HEK293 (cell line): ENCODE results near the gene SVIL.

ENCODE experiments used
- CTCF ChIA-PET: fragments of 350-600 bp; formaldehyde crosslinking; extraction: SDS; loops from one replicate; lab custom pipeline; 2021; ENCODE audit warnings: antibody characterized with exemption; lab: Yijun Ruan, JAX
- POLR2A ChIA-PET: fragments of 300-600 bp; formaldehyde crosslinking; extraction: SDS; loops from one replicate; lab custom pipeline; 2020; ENCODE audit warnings: antibody characterized with exemption, inconsistent platforms; lab: Yijun Ruan, JAX
- H3K27ac ChIP-seq: fragments of 200-500 bp; sonication (Bioruptor generic); 2 replicates; pipeline ENCODE4 v1.5.1; 2014; ENCODE audit warnings: low read depth, low read length, control low read depth, inconsistent platforms; ENCODE audit errors: extremely low read depth
- H3K36me3 ChIP-seq, 2 experiments: fragments of 200-500 bp in 1 of 2; sonication (Bioruptor generic) in 1 of 2; 1 replicate in 1 of 2; 2 replicates in 1 of 2; pipeline ENCODE4 v1.5.1; 2014 to 2017; ENCODE audit warnings: inconsistent platforms in 2 of 2, low read length in 2 of 2; ENCODE audit not compliant: control insufficient read depth in 2 of 2, insufficient read depth in 1 of 2
- H3K4me1 ChIP-seq: fragments of 200-500 bp; sonication (Bioruptor generic); 2 replicates; pipeline ENCODE4 v1.5.1; 2014; ENCODE audit warnings: mild to moderate bottlenecking, low read length, inconsistent platforms; ENCODE audit not compliant: control insufficient read depth, insufficient read depth
- H3K4me3 ChIP-seq: 2 replicates; pipeline ENCODE4 v1.5.1; 2011; ENCODE audit warnings: low read depth, mild to moderate bottlenecking, control low read depth, low read length, moderate library complexity
- H3K9me3 ChIP-seq: fragments of 200-500 bp; sonication (Bioruptor generic); 2 replicates; pipeline ENCODE4 v1.5.1; 2014; ENCODE audit warnings: low read depth, low read length, inconsistent platforms; ENCODE audit not compliant: control insufficient read depth, insufficient read depth
- ATF2 ChIP-seq: fragments of 450-650 bp; formaldehyde crosslinking; IDR thresholded peaks from 2 replicates; pipeline ENCODE4 v1.5.1; 2016; ENCODE audit warnings: missing biosample characterization, missing genetic modification characterization, low read depth
- CTCF ChIP-seq: fragments of 450-650 bp; formaldehyde crosslinking; IDR thresholded peaks from 2 replicates; pipeline ENCODE4 v1.5.1; 2016; ENCODE audit warnings: missing biosample characterization, missing genetic modification characterization
- HIC1 ChIP-seq: fragments of 450-650 bp; formaldehyde crosslinking; IDR thresholded peaks from 2 replicates; pipeline ENCODE4 v1.5.1; 2016; ENCODE audit warnings: missing biosample characterization, missing genetic modification characterization
- HOXA7 ChIP-seq: sonication (generic); formaldehyde crosslinking; IDR thresholded peaks from 2 replicates; pipeline ENCODE4 v1.8.1; 2022; ENCODE audit warnings: missing genetic modification reagents, borderline replicate concordance
- KLF8 ChIP-seq: fragments of 450-650 bp; formaldehyde crosslinking; IDR thresholded peaks from 2 replicates; pipeline ENCODE4 v1.5.1; 2016; ENCODE audit warnings: missing biosample characterization, missing genetic modification characterization
- SALL2 ChIP-seq: fragments of 450-650 bp; formaldehyde crosslinking; IDR thresholded peaks from 2 replicates; pipeline ENCODE4 v1.5.0; 2017; ENCODE audit warnings: missing biosample characterization, mild to moderate bottlenecking, missing genetic modification characterization, borderline replicate concordance
- TRIM28 ChIP-seq: IDR thresholded peaks from 2 replicates; pipeline ENCODE4 v1.6.1; 2011; ENCODE audit warnings: low read length, control low read depth, borderline replicate concordance
- ZBTB20 ChIP-seq: fragments of 450-650 bp; formaldehyde crosslinking; IDR thresholded peaks from 2 replicates; pipeline ENCODE4 v1.5.1; 2016; ENCODE audit warnings: missing biosample characterization, missing genetic modification characterization
- ZBTB8A ChIP-seq: fragments of 450-650 bp; formaldehyde crosslinking; IDR thresholded peaks from 2 replicates; pipeline ENCODE4 v1.5.1; 2016; ENCODE audit warnings: missing biosample characterization, missing genetic modification characterization
- ZEB2 ChIP-seq: fragments of 450-650 bp; formaldehyde crosslinking; IDR thresholded peaks from 2 replicates; pipeline ENCODE4 v1.5.1; 2016; ENCODE audit warnings: missing biosample characterization, missing genetic modification characterization
- ZNF114 ChIP-seq: fragments of 450-650 bp; formaldehyde crosslinking; IDR thresholded peaks from 2 replicates; pipeline ENCODE4 v1.5.0; 2017; ENCODE audit warnings: missing biosample characterization, missing genetic modification characterization
- ZNF2 ChIP-seq: fragments of 450-650 bp; formaldehyde crosslinking; IDR thresholded peaks from 2 replicates; pipeline ENCODE4 v1.5.1; 2016; ENCODE audit warnings: missing biosample characterization, missing genetic modification characterization
- ZNF391 ChIP-seq: fragments of 450-650 bp; formaldehyde crosslinking; IDR thresholded peaks from 2 replicates; pipeline ENCODE4 v1.5.1; 2016; ENCODE audit warnings: low read depth, missing biosample characterization, missing genetic modification characterization, borderline replicate concordance
- ZNF394 ChIP-seq: fragments of 450-650 bp; formaldehyde crosslinking; IDR thresholded peaks from 2 replicates; pipeline ENCODE4 v1.5.1; 2016; ENCODE audit warnings: missing biosample characterization, missing genetic modification characterization, mild to moderate bottlenecking, moderate library complexity, borderline replicate concordance
- ZNF398 ChIP-seq: fragments of 450-650 bp; formaldehyde crosslinking; IDR thresholded peaks from 2 replicates; pipeline ENCODE4 v1.5.1; 2017; ENCODE audit warnings: missing biosample characterization, missing genetic modification characterization
- ZNF473 ChIP-seq: fragments of 450-650 bp; formaldehyde crosslinking; IDR thresholded peaks from 2 replicates; pipeline ENCODE4 v1.5.1; 2017; ENCODE audit warnings: missing biosample characterization, missing genetic modification characterization
- ZNF518A ChIP-seq: fragments of 450-650 bp; formaldehyde crosslinking; conservative IDR thresholded peaks from 2 replicates; pipeline ENCODE4 v1.5.1; 2016; ENCODE audit warnings: low read depth, missing biosample characterization, missing genetic modification characterization
- ZNF660 ChIP-seq: fragments of 450-650 bp; IDR thresholded peaks from 2 replicates; pipeline ENCODE4 v1.5.1; 2018; ENCODE audit warnings: missing biosample characterization, mild to moderate bottlenecking, missing genetic modification characterization
- ZNF677 ChIP-seq: fragments of 450-650 bp; IDR thresholded peaks from 2 replicates; pipeline ENCODE4 v1.5.0; 2018; ENCODE audit warnings: missing biosample characterization, mild to moderate bottlenecking, missing genetic modification characterization, moderate library complexity
- ZNF837 ChIP-seq: fragments of 450-650 bp; formaldehyde crosslinking; IDR thresholded peaks from 2 replicates; pipeline ENCODE4 v1.5.1; 2016; ENCODE audit warnings: missing biosample characterization, missing genetic modification characterization
- ZSCAN30 ChIP-seq: fragments of 450-650 bp; IDR thresholded peaks from 2 replicates; pipeline ENCODE4 v1.5.1; 2018; ENCODE audit warnings: missing biosample characterization, mild to moderate bottlenecking, missing genetic modification characterization, moderate library complexity
- ZXDB ChIP-seq: fragments of 450-650 bp; formaldehyde crosslinking; IDR thresholded peaks from 2 replicates; pipeline ENCODE4 v1.5.1; 2016; ENCODE audit warnings: missing biosample characterization, missing genetic modification characterization

The SVIL gene

GRCh38 chr10:29658984-29659965 lies 24.5 kb upstream of the SVIL start (continued):
- TF ChIP-seq ZNF518A (tag by site-specific recombination) (0 out of 2 replicates have a peak, but pooled peaks have one; percentile 34), ZEB2 (tag by site-specific recombination) (peak; percentile 92), ZNF114 (no peak), HIC1 (peak; percentile 86), HOXA7 (CRISPR knock-in tag) (no peak), ZNF2 (tag by site-specific recombination) (0 out of 2 replicates have a peak, but pooled peaks have one; percentile 57), ZSCAN30 (tag by site-specific recombination) (no peak; the same call in 1 of the 2 replicates), ZBTB20 (tag by site-specific recombination) (peak; percentile 26; the same call in 1 of the 2 replicates), ZBTB8A (tag by site-specific recombination) (peak; percentile 80), TRIM28 (peak; percentile 62; the same call in 1 of the 2 replicates), ZXDB (peak; percentile 81), ZNF398 (peak; percentile 55; the same call in 1 of the 2 replicates), ZNF394 (tag by site-specific recombination) (peak; percentile 50; the same call in 1 of the 2 replicates), ZNF837 (tag by site-specific recombination) (no peak), ZNF660 (tag by site-specific recombination) (peak; percentile 84)

- H3K36me3 ChIP-seq: peaks cover 0 to 10% of the 10 kb centered on the region in 2 experiments; a peak in 2 of 3 replicates
- no peak overlapping the region for H3K4me3 ChIP-seq
- CTCF ChIA-PET: interaction anchor here (0.5 to 1.5 kb wide), 9 partner anchors 10 to 1108 kb away, joined by 3 to 4 read pairs (median 4); no protein-coding TSS in a partner anchor
- POLR2A ChIA-PET: interaction anchor here (0.5 to 1.4 kb wide), 5 partner anchors 31 to 158 kb away, joined by 3 to 4 read pairs (median 4); no protein-coding TSS in a partner anchor
- no peaks in the 10 kb centered on the region for H3K9me3 ChIP-seq
- peaks cover 27% of the 10 kb centered on the region for H3K4me1 ChIP-seq
- peak overlapping the region; percentile 65 for H3K27ac ChIP-seq
- no peak for TF ChIP-seq SALL2
- no peak for TF ChIP-seq ZNF391 (tag by site-specific recombination)
- no peak for TF ChIP-seq ATF2 (tag by site-specific recombination)
- peak; percentile 57; the same call in 1 of the 2 replicates for TF ChIP-seq KLF8 (tag by site-specific recombination)
- TF ChIP-seq ZNF473: no peak
- TF ChIP-seq CTCF (tag by site-specific recombination): no peak
- no peak for TF ChIP-seq ZNF677
- peak; percentile 91 for TF ChIP-seq ZEB2 (tag by site-specific recombination)
Observed at GRCh38 chr10:29657719-29658274, 23.0 kb upstream of the SVIL start.
